HPDE6-E6E7 (cell line): ENCODE measurements around the gene MARCHF10.

ENCODE experiments used
- DNase-seq: peaks from one replicate; pipeline ENCODE4 v3.0.0; 2011; ENCODE audit warnings: missing footprints; ENCODE audit errors: extremely low spot score

MARCHF10 gene

GRCh38 chr17:62658136-62658920 is 149.8 kb downstream of the MARCHF10 start:
- DNase-seq = no peak

GRCh38 chr17:62657690-62658089 is 150.4 kb downstream of the MARCHF10 start:
- DNase-seq = no peak

GRCh38 chr17:62657145-62657665 is 150.9 kb downstream of the MARCHF10 start:
- DNase-seq = no peak

- no peak for DNase-seq
Measured at GRCh38 chr17:62656446-62656845, 151.7 kb downstream of the MARCHF10 start.

GRCh38 chr17:62655656-62656055 is 152.5 kb downstream of the MARCHF10 start:
- DNase-seq = no peak

GRCh38 chr17:62653826-62654761 is 154.0 kb downstream of the MARCHF10 start:
- no peak for DNase-seq

- no peak for DNase-seq
Measured at GRCh38 chr17:62653002-62653825, 154.9 kb downstream of the MARCHF10 start.

GRCh38 chr17:62652251-62653001 is 155.7 kb downstream of the MARCHF10 start:
- DNase-seq = no peak
